Measurements from ENCODE around the gene SDHB.
A peak's percentile ranks its signal among the peaks of the same experiment; 100 is the strongest.

The SDHB gene

DNA sequence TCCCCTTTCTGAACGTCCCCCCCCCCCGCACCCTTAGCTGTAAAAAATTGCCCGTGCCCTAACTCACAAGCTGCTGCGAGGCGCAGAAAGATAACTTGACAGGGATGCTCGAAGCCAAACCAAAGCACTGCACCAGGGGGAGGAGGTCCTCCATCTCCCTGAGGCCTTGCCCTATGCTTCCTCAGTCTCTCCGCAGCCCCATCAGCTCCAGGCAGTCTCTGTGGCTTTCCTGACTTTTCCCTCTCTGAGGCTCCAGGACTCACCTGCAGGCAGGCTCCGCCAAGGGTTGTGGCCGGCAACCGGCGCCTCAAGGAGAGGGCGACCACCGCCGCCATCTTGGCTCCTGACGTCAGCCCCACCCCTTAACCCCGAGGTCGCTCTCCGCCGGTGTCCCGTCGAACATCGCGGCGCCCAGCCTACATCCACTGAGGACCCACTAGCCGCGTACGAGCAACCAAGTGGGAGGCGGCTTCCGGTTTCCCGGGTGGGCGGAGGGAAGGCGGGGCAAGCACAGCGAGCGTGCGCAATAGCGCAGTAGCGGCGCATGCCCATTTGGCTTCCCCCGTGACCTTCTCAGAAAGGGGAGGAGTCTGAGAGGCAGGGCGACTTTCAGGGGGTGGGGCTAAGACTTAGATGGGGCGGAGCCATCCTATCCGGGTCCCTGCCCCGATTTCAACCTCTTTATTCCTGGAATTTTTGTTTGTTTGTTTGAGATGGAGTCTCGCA is at the start of gene SDHB:
SDHB (minus strand) TSS at position 348 of the 726 bp plus-strand sequence; CDS start at position 335, 13 bp downstream.
- H3K4me1 ChIP-seq (ENCODE audit: control insufficient read depth, insufficient read depth, low read length) = peaks cover 10% of the 10 kb centered on the region
- peaks cover 20% of the 10 kb centered on the region for H3K36me3 ChIP-seq (ENCODE audit: control insufficient read depth, insufficient read depth, low read length)
- H3K9me3 ChIP-seq (ENCODE audit: control insufficient read depth, insufficient read depth, low read length) = no peaks in the 10 kb centered on the region
- peak within 1 kb of the TSS; percentile 80 for H3K27ac ChIP-seq (ENCODE audit: low read depth, low read length)
- peak within 1 kb of the TSS; percentile 80 for H3K9ac ChIP-seq (ENCODE audit: low read depth, low read length)
- H3K4me3 ChIP-seq (ENCODE audit: low read depth, low read length) = peak within 1 kb of the TSS; percentile 97
- H3K27me3 ChIP-seq (ENCODE audit: control insufficient read depth, insufficient read depth, low read length) = no peaks in the 10 kb centered on the region

DNA sequence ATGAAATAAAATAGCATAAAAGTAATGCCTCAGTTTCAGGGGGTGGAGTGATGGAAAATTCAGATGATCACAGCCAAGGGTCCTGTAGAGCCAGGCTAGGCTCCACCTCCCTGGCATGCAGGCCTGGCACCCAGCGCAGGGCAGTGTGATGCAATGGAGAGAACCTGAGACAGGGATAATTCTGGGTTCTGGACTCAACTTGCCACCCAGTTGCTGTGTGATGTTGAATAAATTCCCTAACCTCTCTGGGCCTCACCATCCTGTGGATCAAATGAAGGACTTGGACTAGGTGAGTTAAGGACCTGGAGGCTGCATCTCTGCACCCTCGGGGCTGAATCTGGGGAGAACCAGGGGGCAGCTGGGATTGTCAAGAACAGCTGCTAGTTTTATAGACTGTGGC is 48.4 kb upstream of the SDHB start:
- no peaks in the 10 kb centered on the region for H3K4me1 ChIP-seq (ENCODE audit: control insufficient read depth, insufficient read depth, low read length)
- no peak overlapping the region for H3K4me3 ChIP-seq (ENCODE audit: low read depth, low read length)
- H3K27ac ChIP-seq (ENCODE audit: low read depth, low read length) = no peak overlapping the region
- H3K9ac ChIP-seq (ENCODE audit: low read depth, low read length) = no peak overlapping the region
- no peaks in the 10 kb centered on the region for H3K27me3 ChIP-seq (ENCODE audit: control insufficient read depth, insufficient read depth, low read length)
- H3K36me3 ChIP-seq (ENCODE audit: control insufficient read depth, insufficient read depth, low read length) = no peaks in the 10 kb centered on the region
- H3K9me3 ChIP-seq (ENCODE audit: control insufficient read depth, insufficient read depth, low read length) = no peaks in the 10 kb centered on the region

DNA sequence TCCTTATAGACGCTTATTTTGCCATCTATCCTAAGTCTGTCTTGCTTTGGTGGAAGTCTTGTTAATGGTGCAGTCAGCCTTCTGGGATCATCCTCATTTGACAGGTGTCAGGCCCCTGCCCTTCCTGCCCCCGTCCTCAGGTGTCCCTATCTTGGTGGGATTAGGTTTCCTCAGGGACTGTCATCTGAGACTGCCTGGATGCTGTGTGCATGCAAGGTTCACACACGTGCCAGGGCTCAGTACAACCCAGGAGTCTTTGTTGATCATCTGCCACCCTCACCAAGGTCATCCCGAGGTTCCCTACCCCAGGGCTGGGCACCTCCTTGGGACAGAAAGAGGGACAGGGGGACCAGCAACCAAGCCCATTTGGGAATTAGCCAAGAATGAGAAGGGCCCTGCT is 47.4 kb upstream of the SDHB start:
- Histone ChIP-seq H3K36me3 (ENCODE audit: control insufficient read depth, insufficient read depth, low read length) (no peaks in the 10 kb centered on the region), H3K4me3 (ENCODE audit: low read depth, low read length) (no peak overlapping the region), H3K9me3 (ENCODE audit: control insufficient read depth, insufficient read depth, low read length) (no peaks in the 10 kb centered on the region), H3K4me1 (ENCODE audit: control insufficient read depth, insufficient read depth, low read length) (no peaks in the 10 kb centered on the region), H3K27ac (ENCODE audit: low read depth, low read length) (no peak overlapping the region), H3K27me3 (ENCODE audit: control insufficient read depth, insufficient read depth, low read length) (no peaks in the 10 kb centered on the region), H3K9ac (ENCODE audit: low read depth, low read length) (no peak overlapping the region)

DNA sequence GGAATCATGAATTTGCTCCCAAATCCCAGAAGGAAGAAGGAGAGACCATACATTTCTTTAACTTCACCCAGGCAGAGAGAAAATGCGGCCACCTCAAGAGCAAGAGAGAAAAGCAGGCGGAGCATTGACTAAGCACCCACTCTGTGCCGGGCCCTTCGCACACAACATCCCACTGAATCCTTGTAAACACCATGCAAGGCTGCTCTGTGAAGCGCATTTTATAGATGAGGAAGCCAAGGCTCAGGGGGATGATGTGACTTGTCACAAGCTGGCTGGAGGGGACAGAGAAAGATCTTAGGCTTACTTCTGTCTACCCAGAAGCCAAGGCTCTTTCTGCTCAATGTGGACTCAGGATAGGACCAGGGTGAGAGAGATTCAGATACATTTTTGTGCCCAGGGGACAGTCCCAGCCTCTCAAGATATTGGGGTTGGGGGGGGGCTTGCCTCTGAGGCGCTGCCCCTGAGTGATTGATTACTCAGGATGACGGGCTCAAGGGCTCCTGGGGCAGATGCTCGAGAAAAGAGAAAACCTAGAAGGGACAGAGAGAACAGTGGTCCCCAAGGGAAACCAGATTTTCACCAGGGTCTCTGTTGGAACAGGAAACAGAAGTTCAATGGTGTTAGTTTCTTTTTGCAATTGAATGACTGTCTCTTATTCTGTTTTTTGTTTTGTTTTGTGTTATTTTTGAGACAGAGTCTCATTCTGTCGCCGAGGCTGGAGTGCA is 45.9 kb upstream of the SDHB start:
- Histone ChIP-seq H3K4me1 (ENCODE audit: control insufficient read depth, insufficient read depth, low read length) (no peaks in the 10 kb centered on the region), H3K27me3 (ENCODE audit: control insufficient read depth, insufficient read depth, low read length) (no peaks in the 10 kb centered on the region), H3K4me3 (ENCODE audit: low read depth, low read length) (no peak overlapping the region), H3K9ac (ENCODE audit: low read depth, low read length) (no peak overlapping the region), H3K9me3 (ENCODE audit: control insufficient read depth, insufficient read depth, low read length) (no peaks in the 10 kb centered on the region), H3K36me3 (ENCODE audit: control insufficient read depth, insufficient read depth, low read length) (no peaks in the 10 kb centered on the region), H3K27ac (ENCODE audit: low read depth, low read length) (no peak overlapping the region)

DNA sequence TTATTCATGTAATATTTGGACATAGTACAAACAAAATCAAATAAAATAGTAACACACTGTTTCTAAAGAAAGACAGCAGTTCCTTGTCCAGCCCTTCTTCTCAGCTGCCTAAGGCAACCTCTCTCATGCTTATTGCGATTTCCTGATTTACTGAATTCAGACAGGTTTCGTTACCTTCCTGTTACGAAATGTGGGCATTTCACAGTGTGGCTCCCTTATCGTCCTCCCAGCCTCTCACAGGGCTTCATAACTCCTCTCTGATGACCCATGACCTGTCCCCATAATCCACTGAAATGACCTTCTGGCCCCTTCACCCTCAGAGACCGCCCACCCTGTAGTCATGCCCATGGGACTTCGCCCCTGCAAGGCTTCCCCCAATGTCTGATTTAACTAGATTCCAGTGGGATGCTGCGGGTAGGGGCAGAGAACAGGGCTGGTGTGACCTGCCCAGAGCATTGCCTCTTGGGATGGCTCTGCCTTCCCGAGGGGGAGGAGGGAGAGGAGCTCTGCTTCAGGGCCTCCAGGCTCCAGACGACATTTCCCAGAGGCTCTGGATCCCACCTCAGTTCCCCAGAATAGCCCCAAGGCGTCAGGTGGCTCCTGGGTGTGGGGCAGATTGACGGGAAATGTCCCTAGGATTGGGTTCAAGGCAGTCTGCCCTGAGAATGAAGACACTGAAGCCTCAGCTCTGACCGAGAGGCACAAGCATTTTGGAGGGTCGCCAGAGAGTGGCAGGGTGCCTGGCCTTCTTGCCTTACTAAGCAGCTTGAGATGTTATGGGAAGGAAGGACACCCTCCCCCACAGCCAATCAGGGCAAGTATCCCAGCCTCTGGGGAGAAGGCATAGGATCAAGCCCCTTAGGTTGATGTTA is 44.9 kb upstream of the SDHB start:
- Histone ChIP-seq H3K9me3 (ENCODE audit: control insufficient read depth, insufficient read depth, low read length) (no peaks in the 10 kb centered on the region), H3K27me3 (ENCODE audit: control insufficient read depth, insufficient read depth, low read length) (no peaks in the 10 kb centered on the region), H3K27ac (ENCODE audit: low read depth, low read length) (no peak overlapping the region), H3K4me1 (ENCODE audit: control insufficient read depth, insufficient read depth, low read length) (no peaks in the 10 kb centered on the region), H3K36me3 (ENCODE audit: control insufficient read depth, insufficient read depth, low read length) (no peaks in the 10 kb centered on the region), H3K4me3 (ENCODE audit: low read depth, low read length) (no peak overlapping the region), H3K9ac (ENCODE audit: low read depth, low read length) (no peak overlapping the region)

DNA sequence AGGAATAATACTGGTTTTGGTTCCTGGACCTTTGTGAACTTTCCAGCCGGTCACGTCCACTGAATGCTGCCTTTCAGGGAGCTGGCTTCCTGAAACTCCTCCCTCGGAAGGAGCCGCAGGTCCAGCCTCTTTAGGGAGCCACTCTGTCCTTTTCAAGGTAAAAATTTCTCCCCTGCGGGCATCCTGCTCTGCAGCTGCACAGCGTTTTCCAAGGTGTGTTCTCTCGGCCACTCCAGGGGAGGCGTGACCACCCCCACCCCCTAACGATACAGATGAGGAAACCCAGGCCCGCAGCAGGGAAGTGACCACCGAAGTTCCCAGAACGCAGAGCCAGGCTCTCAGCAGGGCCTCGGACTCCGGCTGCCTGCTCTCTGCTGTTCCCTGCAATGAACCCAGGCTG is 44.0 kb upstream of the SDHB start:
- no peaks in the 10 kb centered on the region for H3K27me3 ChIP-seq (ENCODE audit: control insufficient read depth, insufficient read depth, low read length)

DNA sequence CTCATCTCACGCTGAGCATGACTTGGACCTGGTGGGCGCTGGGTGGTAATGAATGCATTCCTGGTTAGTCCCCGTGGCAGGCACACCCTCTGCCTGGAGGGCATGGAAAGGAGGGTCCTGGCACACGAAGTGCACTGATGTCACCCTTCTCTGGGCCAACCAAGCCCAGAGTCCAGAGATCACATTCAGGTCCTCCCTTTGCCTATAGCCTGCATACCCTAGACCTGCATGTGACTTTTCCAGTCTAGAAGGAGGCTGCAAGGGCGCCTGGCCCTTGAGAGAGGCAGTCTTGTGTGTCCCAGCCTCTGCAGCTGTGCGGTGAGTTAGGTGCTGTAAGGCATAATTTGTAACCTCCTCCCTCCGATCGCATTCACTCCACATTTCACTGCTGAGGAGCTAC is 43.3 kb upstream of the SDHB start:
- Histone ChIP-seq H3K9me3 (ENCODE audit: control insufficient read depth, insufficient read depth, low read length) (no peaks in the 10 kb centered on the region), H3K27me3 (ENCODE audit: control insufficient read depth, insufficient read depth, low read length) (no peaks in the 10 kb centered on the region), H3K4me1 (ENCODE audit: control insufficient read depth, insufficient read depth, low read length) (no peaks in the 10 kb centered on the region), H3K36me3 (ENCODE audit: control insufficient read depth, insufficient read depth, low read length) (no peaks in the 10 kb centered on the region), H3K27ac (ENCODE audit: low read depth, low read length) (no peak overlapping the region), H3K9ac (ENCODE audit: low read depth, low read length) (no peak overlapping the region), H3K4me3 (ENCODE audit: low read depth, low read length) (no peak overlapping the region)

More for the DNA sequence above, 44.0 kb upstream of the SDHB start:
- H3K27ac ChIP-seq (ENCODE audit: low read depth, low read length) = no peak overlapping the region
- no peaks in the 10 kb centered on the region for H3K9me3 ChIP-seq (ENCODE audit: control insufficient read depth, insufficient read depth, low read length)
- no peak overlapping the region for H3K9ac ChIP-seq (ENCODE audit: low read depth, low read length)
- H3K36me3 ChIP-seq (ENCODE audit: control insufficient read depth, insufficient read depth, low read length) = no peaks in the 10 kb centered on the region
- no peaks in the 10 kb centered on the region for H3K4me1 ChIP-seq (ENCODE audit: control insufficient read depth, insufficient read depth, low read length)
- no peak overlapping the region for H3K4me3 ChIP-seq (ENCODE audit: low read depth, low read length)

DNA sequence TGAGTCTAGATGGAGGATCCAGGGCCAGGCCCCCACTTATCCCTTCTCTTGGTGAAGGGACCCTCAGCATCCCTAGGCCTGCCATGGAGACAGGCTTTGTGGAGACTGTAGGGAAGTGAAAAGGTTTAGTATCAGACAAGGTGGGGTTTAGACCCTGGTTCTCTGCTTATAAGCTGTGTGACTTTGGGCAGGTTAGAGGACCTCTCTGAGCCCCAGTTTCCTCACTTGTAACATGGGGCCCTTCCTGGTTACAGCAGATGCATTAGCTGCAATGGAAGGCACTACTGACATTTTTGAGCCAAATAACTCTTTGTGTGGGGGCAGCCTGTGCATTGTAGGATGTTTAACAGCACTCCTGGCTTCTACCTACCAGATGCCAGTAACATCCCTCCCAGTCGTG is 42.8 kb upstream of the SDHB start:
- Histone ChIP-seq H3K9ac (ENCODE audit: low read depth, low read length) (no peak overlapping the region), H3K27ac (ENCODE audit: low read depth, low read length) (no peak overlapping the region), H3K27me3 (ENCODE audit: control insufficient read depth, insufficient read depth, low read length) (no peaks in the 10 kb centered on the region), H3K9me3 (ENCODE audit: control insufficient read depth, insufficient read depth, low read length) (no peaks in the 10 kb centered on the region), H3K4me3 (ENCODE audit: low read depth, low read length) (no peak overlapping the region), H3K4me1 (ENCODE audit: control insufficient read depth, insufficient read depth, low read length) (no peaks in the 10 kb centered on the region), H3K36me3 (ENCODE audit: control insufficient read depth, insufficient read depth, low read length) (no peaks in the 10 kb centered on the region)

DNA sequence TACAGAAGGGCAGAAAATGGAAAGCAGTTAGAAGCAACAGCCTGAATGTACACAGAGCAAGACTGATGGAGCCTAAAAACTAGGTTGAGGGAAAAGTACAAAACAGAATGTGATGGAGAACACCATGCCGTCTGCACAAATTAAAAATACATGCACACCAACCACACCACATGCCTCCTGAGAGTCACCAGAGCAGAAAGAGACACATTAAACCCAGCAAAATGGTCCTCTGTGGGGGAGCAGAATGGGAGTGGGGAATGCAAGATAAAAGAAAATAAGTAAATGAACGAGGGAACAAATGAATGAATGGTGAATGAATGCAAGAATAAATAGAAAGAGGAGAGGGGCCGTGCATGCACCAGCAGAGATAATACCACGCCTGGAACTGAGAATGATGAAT is 41.3 kb upstream of the SDHB start:
- H3K4me3 ChIP-seq (ENCODE audit: low read depth, low read length) = no peak overlapping the region
- H3K9me3 ChIP-seq (ENCODE audit: control insufficient read depth, insufficient read depth, low read length) = no peaks in the 10 kb centered on the region
- H3K36me3 ChIP-seq (ENCODE audit: control insufficient read depth, insufficient read depth, low read length) = no peaks in the 10 kb centered on the region
- no peaks in the 10 kb centered on the region for H3K27me3 ChIP-seq (ENCODE audit: control insufficient read depth, insufficient read depth, low read length)
- H3K9ac ChIP-seq (ENCODE audit: low read depth, low read length) = no peak overlapping the region
- no peaks in the 10 kb centered on the region for H3K4me1 ChIP-seq (ENCODE audit: control insufficient read depth, insufficient read depth, low read length)
- H3K27ac ChIP-seq (ENCODE audit: low read depth, low read length) = no peak overlapping the region

DNA sequence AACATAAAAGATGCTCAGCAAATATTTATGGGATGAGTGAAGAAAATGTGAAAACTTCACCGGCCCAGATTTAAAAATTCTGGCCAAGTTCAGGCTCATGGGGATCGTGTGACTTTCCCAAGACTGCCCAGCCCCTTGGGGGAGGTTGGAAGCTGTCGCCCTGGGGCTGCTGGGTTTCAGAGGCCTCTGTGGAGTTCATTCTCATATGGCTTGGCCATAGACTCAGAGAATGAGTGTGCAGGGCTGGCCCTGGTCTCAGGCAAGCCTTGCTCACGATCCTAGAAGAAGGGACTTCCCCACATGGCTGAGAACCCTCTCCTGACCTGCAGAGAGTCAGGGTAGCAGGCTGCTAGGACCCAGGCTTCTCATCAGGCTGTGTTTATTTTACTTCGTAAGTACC is 40.8 kb upstream of the SDHB start:
- Histone ChIP-seq H3K36me3 (ENCODE audit: control insufficient read depth, insufficient read depth, low read length) (no peaks in the 10 kb centered on the region), H3K9me3 (ENCODE audit: control insufficient read depth, insufficient read depth, low read length) (no peaks in the 10 kb centered on the region), H3K4me1 (ENCODE audit: control insufficient read depth, insufficient read depth, low read length) (no peaks in the 10 kb centered on the region), H3K9ac (ENCODE audit: low read depth, low read length) (no peak overlapping the region), H3K27me3 (ENCODE audit: control insufficient read depth, insufficient read depth, low read length) (no peaks in the 10 kb centered on the region), H3K27ac (ENCODE audit: low read depth, low read length) (no peak overlapping the region), H3K4me3 (ENCODE audit: low read depth, low read length) (no peak overlapping the region)
